Hematopoietic multipotent progenitor cell treated with erythropoietin and hydrocortisone succinate and interleukin-3 and kit ligand, for 17 days (in vitro differentiated cells): Measurements from ENCODE around the gene FBLN1.

Experiments used
- DNase-seq: peaks from one replicate; pipeline ENCODE4 v3.0.0-alpha.2; 2015; ENCODE audit warnings: low spot score

Gene FBLN1

GRCh38 chr22:45571089-45571488, 68.4 kb downstream of the FBLN1 start:
- DNase-seq = no peak

- DNase-seq = no peak
Measured at GRCh38 chr22:45572444-45572843, 69.8 kb downstream of the FBLN1 start.

GRCh38 chr22:45574069-45574703, 71.5 kb downstream of the FBLN1 start:
- DNase-seq = no peak

DNA sequence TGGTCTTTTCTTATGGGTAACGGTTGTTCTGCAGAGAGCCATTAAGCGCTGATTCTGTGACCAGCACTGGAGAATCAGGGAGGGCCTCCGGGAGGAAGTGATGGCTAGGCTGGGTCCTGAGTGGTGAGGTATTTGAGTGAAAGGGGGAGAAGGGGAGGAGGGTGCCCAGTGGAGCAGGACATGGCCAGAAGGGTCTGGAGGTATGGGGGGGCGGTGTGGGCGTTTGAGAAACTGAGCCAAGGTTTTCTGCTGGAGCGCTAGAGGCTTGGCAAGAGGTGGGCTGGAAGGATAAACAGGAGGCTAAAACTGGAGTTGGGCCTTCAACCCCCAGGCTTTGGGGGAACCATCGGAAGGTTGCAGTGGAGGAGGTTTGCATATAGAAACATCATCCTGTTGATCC, 72.5 kb downstream of the FBLN1 start:
- no peak for DNase-seq

DNA sequence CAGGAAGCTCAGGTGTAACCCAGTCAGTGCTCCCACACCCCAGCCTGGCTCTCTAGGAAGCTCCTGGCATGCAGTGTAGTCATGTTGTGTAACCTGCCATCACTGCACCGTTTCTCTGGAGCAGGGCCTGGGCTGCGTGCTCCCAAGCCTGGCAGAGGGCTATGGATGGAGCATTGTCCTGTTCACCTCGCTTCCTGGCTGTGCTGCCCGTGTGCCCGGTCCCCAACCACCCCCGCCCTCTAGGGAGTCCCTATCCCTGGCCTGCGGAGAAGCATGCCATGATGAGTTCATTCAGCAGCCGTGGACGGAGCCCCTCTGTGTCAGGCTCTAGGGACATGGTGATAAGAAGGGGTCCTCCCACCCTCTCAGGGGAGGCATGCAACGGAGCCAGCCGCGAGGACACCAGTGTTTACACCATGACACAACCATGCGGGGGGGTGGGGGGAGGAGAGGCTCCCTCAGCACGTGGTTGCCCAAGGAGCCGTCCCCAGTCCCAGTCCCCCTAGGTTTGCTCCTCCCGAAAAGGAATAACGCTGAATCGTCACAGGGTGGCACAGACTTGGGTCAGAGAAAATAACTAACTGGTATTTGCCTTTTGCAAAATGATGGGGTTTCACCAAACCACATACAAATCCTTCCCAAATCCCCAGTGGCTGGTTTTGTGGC, 73.1 kb downstream of the FBLN1 start:
- DNase-seq = no peak

GRCh38 chr22:45576273-45576625, 73.6 kb downstream of the FBLN1 start:
- no peak for DNase-seq

GRCh38 chr22:45576730-45577464, 74.2 kb downstream of the FBLN1 start:
- DNase-seq = no peak

DNA sequence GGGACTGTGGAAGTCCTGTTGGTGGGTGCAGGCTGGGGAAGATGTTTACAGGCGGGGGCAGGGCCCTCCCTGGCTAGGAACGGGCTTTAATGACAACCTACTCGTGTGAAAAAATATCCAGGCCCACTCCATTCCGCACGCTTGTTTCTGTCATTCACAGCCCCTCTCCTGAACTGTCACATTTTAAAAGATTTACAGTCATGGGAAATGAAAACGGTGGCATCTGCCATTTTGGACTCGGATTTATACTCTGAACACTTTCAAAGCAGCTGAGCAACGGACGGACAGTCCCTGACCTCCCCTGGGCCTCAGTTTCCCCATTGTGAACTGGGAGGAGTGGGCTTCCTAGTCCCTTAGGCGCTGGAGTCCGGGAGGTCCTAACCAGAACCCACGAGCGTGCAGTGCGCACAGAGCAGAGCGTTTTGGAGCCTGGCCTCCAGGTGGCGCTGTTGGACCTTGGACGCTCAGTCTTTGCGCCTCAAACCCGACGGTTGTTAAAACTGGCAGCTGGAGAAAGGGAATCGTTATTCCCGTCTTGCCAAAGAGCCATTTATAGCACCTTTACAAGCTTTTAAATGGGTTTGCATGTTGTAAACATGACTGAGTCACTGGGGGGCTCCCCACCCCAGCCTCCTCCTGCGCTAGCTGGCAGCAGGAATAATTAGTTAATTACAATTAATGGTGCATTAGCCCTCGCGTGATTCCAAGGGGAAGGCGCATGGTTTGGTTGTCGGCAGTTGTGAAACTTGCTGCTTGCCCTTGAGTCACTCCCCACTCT, 75.3 kb downstream of the FBLN1 start:
- peak; percentile 71 for DNase-seq

- no peak for DNase-seq
Measured at GRCh38 chr22:45578524-45579147, 76.0 kb downstream of the FBLN1 start.

GRCh38 chr22:45579306-45579705, 76.6 kb downstream of the FBLN1 start:
- no peak for DNase-seq

- DNase-seq = no peak
Measured at GRCh38 chr22:45579806-45580725, 77.4 kb downstream of the FBLN1 start.

DNA sequence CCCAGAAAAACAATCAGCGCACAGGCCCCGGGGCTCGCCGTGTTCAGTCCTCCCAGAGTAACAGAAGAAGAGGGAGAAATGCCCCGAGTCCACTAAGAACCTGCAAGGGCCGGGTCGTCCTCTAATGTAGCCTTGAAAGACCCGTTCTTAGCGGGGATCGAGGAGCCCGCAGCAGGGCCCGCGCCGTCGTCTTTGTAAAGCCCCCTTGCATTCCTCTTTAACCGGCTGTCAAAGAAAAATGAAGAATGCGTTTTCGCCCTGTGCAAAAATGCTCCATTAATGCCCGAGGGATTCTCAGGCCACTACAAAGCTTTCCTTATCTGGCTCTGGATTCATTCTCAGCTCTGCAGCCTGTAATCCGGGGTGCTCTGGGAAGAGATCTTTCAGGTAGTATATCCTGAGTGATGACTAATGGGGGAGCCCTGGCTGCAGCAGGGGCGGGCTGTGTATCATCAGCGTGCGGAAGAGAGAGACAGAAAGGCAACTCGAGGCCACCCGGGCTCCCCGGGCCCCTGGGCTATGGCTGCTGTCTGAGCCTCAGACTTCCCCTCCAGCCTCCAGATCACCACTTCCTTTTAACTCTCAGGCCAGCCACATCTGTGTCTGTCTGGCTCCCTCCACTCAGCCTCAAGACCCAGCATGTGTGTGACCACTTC, 78.2 kb downstream of the FBLN1 start:
- DNase-seq = no peak

DNA sequence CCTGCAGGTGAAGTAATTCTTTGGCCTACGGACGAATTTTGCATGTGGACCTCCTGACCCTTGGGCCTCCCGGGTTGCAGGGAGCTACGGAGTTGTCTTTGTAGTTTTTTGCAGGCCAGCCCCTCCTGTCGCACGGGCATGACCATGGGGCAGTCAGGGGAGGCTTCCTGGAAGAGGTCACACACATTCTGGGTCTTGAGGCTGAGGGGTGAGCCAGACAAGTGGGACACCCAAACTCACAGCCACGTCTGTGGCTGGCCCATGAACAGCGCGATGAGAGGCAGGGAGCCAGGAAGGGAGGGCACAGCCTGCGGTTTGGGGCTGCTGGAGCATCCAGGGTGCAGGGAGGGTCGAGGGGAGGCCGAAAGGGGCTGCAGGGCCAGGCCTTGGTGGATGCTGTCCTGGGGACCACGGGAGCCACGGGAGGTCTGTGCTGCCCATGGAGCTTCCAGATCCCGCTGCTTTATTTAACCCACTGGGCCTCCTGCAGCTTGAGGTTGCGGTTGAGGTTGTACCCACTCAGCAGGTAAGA, 78.9 kb downstream of the FBLN1 start:
- DNase-seq = no peak

- DNase-seq = no peak
Measured at GRCh38 chr22:45582236-45582954, 79.7 kb downstream of the FBLN1 start.

DNA sequence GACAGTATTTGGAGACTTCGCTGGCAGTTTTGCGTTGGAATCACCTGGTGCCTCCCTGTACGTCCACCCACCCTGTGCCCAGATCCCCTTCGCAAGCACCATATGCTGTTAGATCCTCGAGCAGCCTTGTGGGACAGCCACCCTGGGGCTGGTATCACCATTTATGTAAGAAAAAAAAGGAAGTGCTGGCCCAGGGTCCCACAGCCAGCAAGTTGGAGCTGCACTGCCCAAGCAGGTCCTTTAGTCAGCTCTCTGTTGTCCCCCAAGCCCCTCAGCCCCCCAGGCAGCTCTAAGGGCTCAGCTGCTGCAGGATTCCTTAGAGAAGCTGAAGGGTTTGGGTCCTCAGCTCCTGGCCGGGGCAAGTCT, 80.3 kb downstream of the FBLN1 start:
- no peak for DNase-seq

DNA sequence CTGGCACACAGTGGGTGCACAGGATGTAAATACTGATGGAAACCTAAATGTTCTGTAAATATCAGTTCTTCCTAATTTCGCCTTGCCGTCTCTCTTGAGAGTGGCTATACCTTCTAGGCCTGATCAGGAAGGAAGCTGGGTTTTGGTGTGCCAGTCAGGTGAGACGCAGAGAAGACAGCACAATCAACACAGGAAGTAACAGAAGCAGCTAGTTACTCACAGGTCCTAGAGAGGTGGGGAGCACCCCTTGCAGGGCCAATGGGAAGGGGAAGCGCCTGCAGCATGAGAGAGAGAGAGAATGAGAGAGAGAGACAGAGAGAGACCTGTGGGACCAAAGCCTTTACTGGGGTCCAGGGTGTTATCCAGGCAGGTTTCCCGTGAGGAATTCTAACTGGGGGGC, 80.8 kb downstream of the FBLN1 start:
- DNase-seq = no peak

DNA sequence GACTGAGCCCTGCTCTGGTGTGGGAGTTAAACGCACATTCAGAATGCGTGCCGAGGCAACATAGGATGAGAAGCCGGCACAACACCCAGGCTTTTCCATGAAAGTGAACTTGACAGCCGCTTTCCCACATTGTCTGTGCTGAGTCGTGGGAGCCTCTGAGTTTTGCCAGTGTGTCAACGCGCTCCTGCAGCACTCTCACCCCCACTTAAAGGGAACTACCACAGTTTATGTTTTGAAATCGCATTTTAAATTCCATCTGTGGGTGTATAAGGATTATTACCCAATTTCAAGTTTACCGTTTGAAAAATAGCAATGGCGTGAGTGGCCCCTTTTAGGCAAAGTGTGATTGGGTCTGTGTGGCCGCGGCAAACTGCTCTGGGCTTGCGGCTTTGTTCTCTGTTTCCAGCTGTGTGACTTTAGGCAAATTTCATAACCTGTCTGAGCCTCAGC, 81.5 kb downstream of the FBLN1 start:
- DNase-seq = no peak

DNA sequence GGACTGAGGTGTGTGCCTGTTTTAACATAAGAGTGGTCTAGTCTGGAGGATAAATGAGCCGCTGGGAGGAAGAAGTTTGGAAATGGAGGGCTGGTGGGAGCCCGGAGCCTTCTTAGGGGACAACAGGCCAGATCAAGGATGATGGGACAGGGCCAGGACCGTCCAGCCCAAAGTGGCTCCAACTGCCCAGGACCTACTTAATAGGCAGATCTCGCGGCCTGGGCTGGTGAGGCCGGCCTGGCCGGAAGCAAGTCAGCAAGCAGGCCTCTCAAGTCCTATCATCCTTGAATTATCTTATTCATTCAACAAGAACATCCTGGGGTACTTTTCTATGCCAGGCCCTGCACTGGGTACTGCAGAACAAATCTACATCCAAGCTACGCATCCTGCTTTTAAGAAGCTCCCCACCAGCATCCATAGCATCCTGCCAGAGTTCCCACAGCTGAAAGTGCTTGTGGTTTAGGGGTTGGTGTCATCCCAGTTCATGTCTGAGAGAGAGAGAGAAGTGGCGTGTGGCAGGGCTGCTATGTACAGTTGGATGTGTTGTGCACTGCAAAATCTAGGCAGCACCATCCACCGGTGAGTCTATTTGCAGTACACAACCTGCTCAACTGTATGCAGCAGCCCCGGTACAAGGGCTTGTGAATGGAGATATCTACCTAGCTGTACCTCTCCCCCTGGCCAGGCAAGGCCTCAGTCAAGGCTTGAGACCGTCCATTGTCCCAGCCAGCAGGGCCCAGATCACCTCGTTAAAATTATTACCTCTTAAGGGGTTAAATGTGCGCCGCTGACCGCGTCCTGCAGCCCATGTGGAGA, 82.1 kb downstream of the FBLN1 start:
- DNase-seq = no peak

DNA sequence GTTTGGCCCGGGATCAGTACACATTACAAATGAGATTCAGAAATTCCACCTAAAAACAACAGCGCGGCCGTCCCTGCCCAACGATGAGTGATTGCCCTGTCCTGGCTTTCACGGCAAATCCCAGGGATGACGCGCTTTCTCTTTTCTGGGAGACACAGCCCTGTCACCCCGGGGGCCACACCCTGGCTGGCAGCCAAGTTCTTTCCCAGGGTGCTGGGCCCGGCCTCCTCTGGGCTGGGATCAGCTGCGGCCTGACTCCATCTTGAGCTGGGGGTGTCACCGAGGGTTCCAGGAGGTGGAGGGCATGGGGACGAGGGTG, 82.7 kb downstream of the FBLN1 start:
- no peak for DNase-seq
